B cell (primary cell): ENCODE results near the gene ALOX12. TPM values are rescaled to one million over a fixed set of nuclear protein-coding genes. Genes with fewer than 3 reads are reported as not detected.

Experiments
- ATAC-seq: fragments of 200-7000 bp; cut with Tn5 transposase; one replicate; pipeline ENCODE4 v1.10.0; 2021; ENCODE audit warnings: low read depth, mild to moderate bottlenecking, moderate number of reproducible peaks, moderate library complexity
- CTCF ChIA-PET: fragments of 350-600 bp; sonication (Branson Sonifier 250); formaldehyde crosslinking; loops from one replicate; lab custom pipeline; 2021; ENCODE audit warnings: antibody characterized with exemption, inconsistent platforms; lab: Charles Lee
- POLR2A ChIA-PET: fragments of 350-600 bp; sonication (Branson Sonifier 250); formaldehyde crosslinking; loops from one replicate; lab custom pipeline; 2021; ENCODE audit warnings: antibody characterized with exemption; lab: Charles Lee
- DNase-seq: peaks from one replicate; pipeline ENCODE4 v3.0.0; 2013
- H2AFZ ChIP-seq: 2 replicates; pipeline ENCODE4 v1.6.1; 2012; ENCODE audit warnings: mild to moderate bottlenecking, low read depth, low read length; ENCODE audit not compliant: insufficient read depth, poor library complexity, severe bottlenecking
- H3K27ac ChIP-seq, 2 donors: 1 replicate in 1 of 2; 2 replicates in 1 of 2; pipeline ENCODE4 v1.5.1; 2012 to 2013; ENCODE audit warnings: low read length in 2 of 2, mild to moderate bottlenecking in 2 of 2, moderate library complexity in 1 of 2
- H3K27me3 ChIP-seq, 4 experiments: fragments of 200-600 bp in 1 of 4; sonication (generic) in 1 of 4; replicated peaks in 1 of 4; 1 replicate in 2 of 4; 2 replicates in 2 of 4; pipeline versions ENCODE4 v1.6.1 to v1.7.0; 2013 to 2016; ENCODE audit warnings: low read length in 3 of 4, mild to moderate bottlenecking in 2 of 4, mixed read lengths in 1 of 4, moderate library complexity in 1 of 4; ENCODE audit not compliant: insufficient read depth in 4 of 4, control insufficient read depth in 3 of 4; ENCODE audit errors: control extremely low read depth in 1 of 4
- H3K36me3 ChIP-seq, 2 experiments: replicated peaks in 1 of 2; 1 replicate in 1 of 2; 2 replicates in 1 of 2; pipeline versions ENCODE4 v1.6.1 to v1.7.1; 2013; ENCODE audit warnings: low read length in 1 of 2; ENCODE audit not compliant: insufficient read depth in 2 of 2, control insufficient read depth in 1 of 2; ENCODE audit errors: control extremely low read depth in 1 of 2, extremely low read depth in 1 of 2
- H3K4me1 ChIP-seq, 2 donors: fragments of 200-600 bp in 1 of 2; sonication (generic) in 1 of 2; 1 replicate in 1 of 2; 2 replicates in 1 of 2; pipeline versions ENCODE4 v1.5.1 to v1.6.1; 2013 to 2017; ENCODE audit warnings: low read length in 2 of 2; ENCODE audit not compliant: control insufficient read depth in 2 of 2, insufficient read depth in 2 of 2
- H3K4me2 ChIP-seq: replicated peaks from 2 replicates; pipeline ENCODE3; 2012; ENCODE audit warnings: mild to moderate bottlenecking, low read depth, low read length; ENCODE audit not compliant: poor library complexity, severe bottlenecking
- H3K4me3 ChIP-seq, 5 experiments: fragments of 200-600 bp in 1 of 5; sonication (generic) in 1 of 5; 1 replicate in 3 of 5; 2 replicates in 2 of 5; pipeline versions ENCODE4 v1.5.1 to v1.7.0; 2011 to 2016; ENCODE audit warnings: low read length in 4 of 5, mild to moderate bottlenecking in 4 of 5, low read depth in 2 of 5, control low read depth in 1 of 5, moderate library complexity in 1 of 5; ENCODE audit not compliant: insufficient read depth in 1 of 5; ENCODE audit errors: control extremely low read depth in 1 of 5, extremely low read depth in 1 of 5
- H3K79me2 ChIP-seq: fragments of 200-600 bp; sonication (generic); one replicate; pipeline ENCODE4 v1.6.0; 2016; ENCODE audit warnings: low read length; ENCODE audit not compliant: control insufficient read depth, insufficient read depth
- H3K9ac ChIP-seq: fragments of 200-600 bp; sonication (generic); 2 replicates; pipeline ENCODE4 v1.6.1; 2017; ENCODE audit warnings: mild to moderate bottlenecking, low read length, moderate library complexity
- H3K9me3 ChIP-seq, 3 donors: one replicate each; pipeline versions ENCODE4 v1.6.1 to v1.7.1; 2013; ENCODE audit warnings: low read length in 2 of 3; ENCODE audit not compliant: control insufficient read depth in 2 of 3, insufficient read depth in 1 of 3; ENCODE audit errors: control extremely low read depth in 1 of 3
- H4K20me1 ChIP-seq: 2 replicates; pipeline ENCODE4 v1.6.0; 2012; ENCODE audit warnings: mild to moderate bottlenecking, low read length; ENCODE audit not compliant: insufficient read depth, control insufficient read depth, poor library complexity, severe bottlenecking
- H3K27ac Mint-ChIP-seq: one replicate; pipeline ENCODE4 v1.8.0; 2021; ENCODE audit warnings: mixed read lengths
- H3K27me3 Mint-ChIP-seq: one replicate; pipeline ENCODE4 v1.8.0; 2021; ENCODE audit warnings: mixed read lengths
- H3K4me1 Mint-ChIP-seq: one replicate; pipeline ENCODE4 v1.8.0; 2021; ENCODE audit warnings: mixed read lengths
- H3K4me3 Mint-ChIP-seq: one replicate; pipeline ENCODE4 v1.8.0; 2021; ENCODE audit warnings: mixed read lengths
- H3K9me3 Mint-ChIP-seq: one replicate; pipeline ENCODE4 v1.8.0; 2022; ENCODE audit warnings: mixed read lengths; ENCODE audit not compliant: insufficient read depth
- EZH2 ChIP-seq: IDR thresholded peaks from 2 replicates; pipeline ENCODE4 v1.6.1; 2012; ENCODE audit warnings: borderline replicate concordance, low read depth, mild to moderate bottlenecking, moderate library complexity, low read length; ENCODE audit not compliant: insufficient read depth, poor library complexity, severe bottlenecking
- whole genome bisulfite sequencing: methylation state at CpG from one replicate; pipeline ENCODE4 v1.1.5; 2013; ENCODE audit warnings: missing lambda C conversion rate; ENCODE audit not compliant: insufficient coverage; 5-methylcytosine and 5-hydroxymethylcytosine counted together
- intact Hi-C: fragments of 100-400 bp; cut with micrococcal nuclease; formaldehyde crosslinking; loops from one replicate; pipeline ENCODE4 v1.10.0; 2022
- polyA plus RNA-seq: library from polyadenylated mRNA; depleted of rRNA; stranded (reverse); fragments of >200 nt; gene quantifications from 2 replicates; pipeline ENCODE4 v1.2.3, GENCODE V29; 2012
- total RNA-seq, 2 donors: library from RNA; stranded (reverse); fragments of 120-200 nt in 1 of 2; gene quantifications; 1 replicate in 1 of 2; 2 replicates in 1 of 2; pipeline versions ENCODE4 v1.2.3 to v1.2.4, GENCODE V29; 2013 to 2022
- TF ChIP-seq, protein P1 (sequence below): fragments of 200-600 bp; IDR thresholded peaks from one replicate; pipeline ENCODE4 v1.8.0; 2022; ENCODE audit warnings: antibody characterized with exemption, mild to moderate bottlenecking

ALOX12 gene
- total and polyA plus RNA-seq, 2 donors (not counting 1 experiment from before 2014, with no cell fraction given): 0.07 TPM; not detected in 1

GRCh38 chr17:7019367-7019766 lies 23.5 kb downstream of the ALOX12 start:
- peaks cover 44% of the 10 kb centered on the region for H3K4me1 Mint-ChIP-seq
- TF ChIP-seq, protein P1, sequence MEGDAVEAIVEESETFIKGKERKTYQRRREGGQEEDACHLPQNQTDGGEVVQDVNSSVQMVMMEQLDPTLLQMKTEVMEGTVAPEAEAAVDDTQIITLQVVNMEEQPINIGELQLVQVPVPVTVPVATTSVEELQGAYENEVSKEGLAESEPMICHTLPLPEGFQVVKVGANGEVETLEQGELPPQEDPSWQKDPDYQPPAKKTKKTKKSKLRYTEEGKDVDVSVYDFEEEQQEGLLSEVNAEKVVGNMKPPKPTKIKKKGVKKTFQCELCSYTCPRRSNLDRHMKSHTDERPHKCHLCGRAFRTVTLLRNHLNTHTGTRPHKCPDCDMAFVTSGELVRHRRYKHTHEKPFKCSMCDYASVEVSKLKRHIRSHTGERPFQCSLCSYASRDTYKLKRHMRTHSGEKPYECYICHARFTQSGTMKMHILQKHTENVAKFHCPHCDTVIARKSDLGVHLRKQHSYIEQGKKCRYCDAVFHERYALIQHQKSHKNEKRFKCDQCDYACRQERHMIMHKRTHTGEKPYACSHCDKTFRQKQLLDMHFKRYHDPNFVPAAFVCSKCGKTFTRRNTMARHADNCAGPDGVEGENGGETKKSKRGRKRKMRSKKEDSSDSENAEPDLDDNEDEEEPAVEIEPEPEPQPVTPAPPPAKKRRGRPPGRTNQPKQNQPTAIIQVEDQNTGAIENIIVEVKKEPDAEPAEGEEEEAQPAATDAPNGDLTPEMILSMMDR: no peak
- no peak for TF ChIP-seq EZH2
- no peaks in the 10 kb centered on the region for H3K27me3 Mint-ChIP-seq
- H3K9me3 Mint-ChIP-seq: no peaks in the 10 kb centered on the region
- Histone ChIP-seq H3K4me1 (peaks cover 32 to 45% of the 10 kb centered on the region in 2 donors), H3K27me3 (no peaks in the 10 kb centered on the region), H3K36me3 (peaks cover 0 to 13% of the 10 kb centered on the region in 2 experiments), H3K27ac (no peak overlapping the region), H3K4me2 (no peak overlapping the region), H4K20me1 (no peaks in the 10 kb centered on the region), H3K4me3 (no peak overlapping the region), H2AFZ (no peak overlapping the region), H3K79me2 (peaks cover 11% of the 10 kb centered on the region), H3K9ac (no peak overlapping the region), H3K9me3 (peaks cover 0 to 16% (median 0%) of the 10 kb centered on the region in 3 donors)
- no peak overlapping the region for H3K27ac Mint-ChIP-seq
- ATAC-seq (no peak), DNase-seq (no peak)
- H3K4me3 Mint-ChIP-seq: no peak overlapping the region
- 88% methylated on average over 9 of the region's 10 CpGs for WGBS
- ChIA-PET CTCF (interaction anchor here (0.7 to 7.2 kb wide), 5 partner anchors 16 to 165 kb away, joined by 3 to 66 read pairs (median 7); no protein-coding TSS in a partner anchor), POLR2A (no interaction called here)
- intact Hi-C loops: loop anchor here (10.0 kb wide), 2 partner anchors 555 to 815 kb away; partner anchors contain the start of genes CD68 and KDM6B

GRCh38 chr17:7019839-7020519 lies 24.1 kb downstream of the ALOX12 start:
- no peak overlapping the region for H3K9ac ChIP-seq
- Mint-ChIP-seq H3K27ac (no peak overlapping the region), H3K9me3 (no peaks in the 10 kb centered on the region), H3K4me3 (no peak overlapping the region), H3K27me3 (no peaks in the 10 kb centered on the region), H3K4me1 (peaks cover 43% of the 10 kb centered on the region)
- H3K4me1 ChIP-seq: peaks cover 32 to 45% of the 10 kb centered on the region in 2 donors
- intact Hi-C loops: loop anchor here (10.0 kb wide), 2 partner anchors 555 to 815 kb away; partner anchors contain the start of genes CD68 and KDM6B
- no peak overlapping the region for H3K4me2 ChIP-seq
- ATAC-seq: no peak
- H3K36me3 ChIP-seq: peaks cover 0 to 13% of the 10 kb centered on the region in 2 experiments
- DNase-seq: no peak
- POLR2A ChIA-PET: no interaction called here
- peaks cover 11% of the 10 kb centered on the region for H3K79me2 ChIP-seq
- TF ChIP-seq EZH2: no peak
- TF ChIP-seq, protein P1: no peak
- no peak overlapping the region for H3K4me3 ChIP-seq
- H2AFZ ChIP-seq: no peak overlapping the region
- H3K27me3 ChIP-seq: no peaks in the 10 kb centered on the region
- H3K9me3 ChIP-seq: peaks cover 0 to 17% (median 0%) of the 10 kb centered on the region in 3 donors
- CTCF ChIA-PET: interaction anchor here (0.7 to 7.2 kb wide), 7 partner anchors 8 to 164 kb away, joined by 3 to 84 read pairs (median 39); partner anchors contain the start of genes RNASEK and SLC16A11
- no peaks in the 10 kb centered on the region for H4K20me1 ChIP-seq
- 100% methylated on average over 1 of the region's 16 CpGs for WGBS
- no peak overlapping the region for H3K27ac ChIP-seq
